ENCODE results near the gene KLK12. TPM values are rescaled to one million over a fixed set of nuclear protein-coding genes. Genes with fewer than 3 reads are reported as not detected.

The KLK12 gene
- total RNA-seq, 1 experiment from 2014 or later: not detected

DNA sequence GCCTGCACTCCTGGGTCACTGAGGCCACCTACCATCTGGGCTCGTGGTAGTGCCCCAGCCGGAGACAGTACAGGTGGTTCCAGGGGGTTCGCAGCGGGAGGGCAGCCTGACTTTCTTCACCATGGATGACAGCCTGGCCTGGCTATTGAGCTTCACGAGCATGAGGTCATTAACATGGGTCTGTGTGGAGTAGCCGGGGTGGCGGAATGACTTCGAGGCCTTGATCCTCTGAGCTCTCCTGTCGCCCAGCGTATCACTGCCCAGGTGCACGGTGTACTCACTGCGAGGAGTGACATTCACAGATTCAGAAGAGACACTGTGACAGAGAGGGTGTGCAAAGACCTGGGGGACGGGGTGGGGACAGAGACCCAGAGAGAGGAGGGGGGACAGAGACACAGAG, 54.6 kb downstream of the KLK12 start:
- no peak overlapping the region for H3K23ac ChIP-seq (ENCODE audit: insufficient read length, low read depth, low read length)
- no peaks in the 10 kb centered on the region for H3K79me2 ChIP-seq (ENCODE audit: insufficient read depth, low read length)
- H3K27ac ChIP-seq (ENCODE audit: insufficient read length, low read depth, low read length): no peak overlapping the region
- TF ChIP-seq, protein P1, sequence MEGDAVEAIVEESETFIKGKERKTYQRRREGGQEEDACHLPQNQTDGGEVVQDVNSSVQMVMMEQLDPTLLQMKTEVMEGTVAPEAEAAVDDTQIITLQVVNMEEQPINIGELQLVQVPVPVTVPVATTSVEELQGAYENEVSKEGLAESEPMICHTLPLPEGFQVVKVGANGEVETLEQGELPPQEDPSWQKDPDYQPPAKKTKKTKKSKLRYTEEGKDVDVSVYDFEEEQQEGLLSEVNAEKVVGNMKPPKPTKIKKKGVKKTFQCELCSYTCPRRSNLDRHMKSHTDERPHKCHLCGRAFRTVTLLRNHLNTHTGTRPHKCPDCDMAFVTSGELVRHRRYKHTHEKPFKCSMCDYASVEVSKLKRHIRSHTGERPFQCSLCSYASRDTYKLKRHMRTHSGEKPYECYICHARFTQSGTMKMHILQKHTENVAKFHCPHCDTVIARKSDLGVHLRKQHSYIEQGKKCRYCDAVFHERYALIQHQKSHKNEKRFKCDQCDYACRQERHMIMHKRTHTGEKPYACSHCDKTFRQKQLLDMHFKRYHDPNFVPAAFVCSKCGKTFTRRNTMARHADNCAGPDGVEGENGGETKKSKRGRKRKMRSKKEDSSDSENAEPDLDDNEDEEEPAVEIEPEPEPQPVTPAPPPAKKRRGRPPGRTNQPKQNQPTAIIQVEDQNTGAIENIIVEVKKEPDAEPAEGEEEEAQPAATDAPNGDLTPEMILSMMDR (conservative IDR thresholded peaks at IDR 0.05): no peak
- no peak overlapping the region for H3K56ac ChIP-seq (ENCODE audit: insufficient read length, low read depth, low read length)
- no peak overlapping the region for H2BK5ac ChIP-seq (ENCODE audit: insufficient read length, low read length)
- no peak overlapping the region for H4K91ac ChIP-seq (ENCODE audit: insufficient read length, low read depth, low read length)
- no CpG with 5 or more reads among the region's 13 CpGs for WGBS (ENCODE audit: extremely low coverage, insufficient read length, low lambda C conversion rate)
- H3K27me3 Mint-ChIP-seq (ENCODE audit: low read depth): peaks cover 19% of the 10 kb centered on the region
- H3K79me1 ChIP-seq (ENCODE audit: insufficient read depth, low read depth, low read length, poor library complexity, severe bottlenecking): no peaks in the 10 kb centered on the region
- H2BK20ac ChIP-seq (ENCODE audit: low read depth, low read length, poor library complexity, severe bottlenecking): no peak overlapping the region
- H3K9ac ChIP-seq (ENCODE audit: extremely low read depth, insufficient read length, low read length): no peak overlapping the region
- no peaks in the 10 kb centered on the region for H3K27me3 ChIP-seq (ENCODE audit: insufficient read depth, low read length)
- no peak overlapping the region for H3K4me2 ChIP-seq (ENCODE audit: insufficient read depth, insufficient read length, low read length)
- no peak overlapping the region for H2AK5ac ChIP-seq (ENCODE audit: insufficient read length, low read length)
- peak overlapping the region; percentile 40; the same call in 1 of the 2 replicates for H3K14ac ChIP-seq (ENCODE audit: insufficient read depth, low read length)
- H3K9me3 ChIP-seq (ENCODE audit: control insufficient read depth, low read depth, low read length): no peaks in the 10 kb centered on the region
- H3K4me1 Mint-ChIP-seq: peaks cover 38 to 53% of the 10 kb centered on the region in 2 experiments
- H3T11ph ChIP-seq (ENCODE audit: low read length): no peak overlapping the region
- no peaks in the 10 kb centered on the region for H4K20me1 ChIP-seq (ENCODE audit: control insufficient read depth, insufficient read depth, insufficient read length)
- H3K4me1 ChIP-seq (ENCODE audit: insufficient read depth, low read length): peaks cover 6% of the 10 kb centered on the region; the same call in 1 of the 2 replicates
- H3K18ac ChIP-seq (ENCODE audit: insufficient read length, low read depth, low read length): no peak overlapping the region
- no peaks in the 10 kb centered on the region for H3K9me3 Mint-ChIP-seq
- no peak overlapping the region for H3K27ac Mint-ChIP-seq
- H2BK12ac ChIP-seq (ENCODE audit: insufficient read length, low read depth, low read length): no peak overlapping the region
- no peaks in the 10 kb centered on the region for H3K23me2 ChIP-seq (ENCODE audit: insufficient read length, low read depth, low read length, poor library complexity, severe bottlenecking)
- no peak overlapping the region for H3K4me3 Mint-ChIP-seq
- no peak overlapping the region for H2AFZ ChIP-seq (ENCODE audit: low read length)
- no peak for DNase-seq
- H3K4ac ChIP-seq (ENCODE audit: low read depth, low read length): no peak overlapping the region
- H2BK15ac ChIP-seq (ENCODE audit: low read depth, low read length): no peak overlapping the region
- no peak overlapping the region for H4K8ac ChIP-seq (replicated peaks; ENCODE audit: insufficient read length, low read depth, low read length)
- no peaks in the 10 kb centered on the region for H3K36me3 Mint-ChIP-seq (ENCODE audit: insufficient read depth in 1 of 3, low read depth in 3 of 3)
- H2BK120ac ChIP-seq (ENCODE audit: low read depth, low read length, poor library complexity, severe bottlenecking): no peak overlapping the region
- H4K5ac ChIP-seq (ENCODE audit: insufficient read length, low read depth, low read length): no peak overlapping the region
